Progenitor cell of endocrine pancreas (in vitro differentiated cells): ENCODE results near the gene GALNTL6. TPM values are rescaled to one million over a fixed set of nuclear protein-coding genes. Genes with fewer than 3 reads are reported as not detected.

Experiments
- DNase-seq: peaks from one replicate; pipeline ENCODE4 v3.0.0; 2021; ENCODE audit warnings: low spot score; ENCODE audit not compliant: unreplicated experiment
- H3K27ac Mint-ChIP-seq: 2 replicates; pipeline ENCODE4 v1.8.0; 2021; ENCODE audit warnings: mild to moderate bottlenecking, moderate library complexity, mixed read lengths
- H3K27me3 Mint-ChIP-seq: 2 replicates; pipeline ENCODE4 v1.8.0; 2021; ENCODE audit warnings: mixed read lengths
- H3K36me3 Mint-ChIP-seq: 2 replicates; pipeline ENCODE4 v1.8.0; 2022; ENCODE audit warnings: mixed read lengths; ENCODE audit not compliant: insufficient read depth
- H3K4me1 Mint-ChIP-seq: 2 replicates; pipeline ENCODE4 v1.8.0; 2021; ENCODE audit warnings: low read depth, mixed read lengths
- H3K4me3 Mint-ChIP-seq: 2 replicates; pipeline ENCODE4 v1.8.0; 2021; ENCODE audit warnings: low read depth, mild to moderate bottlenecking, moderate library complexity, mixed read lengths
- H3K9me3 Mint-ChIP-seq: 2 replicates; pipeline ENCODE4 v1.8.0; 2021; ENCODE audit warnings: low read depth, mixed read lengths
- CTCF ChIP-seq: fragments of 200-600 bp; sonication (generic); IDR thresholded peaks from one replicate; pipeline ENCODE4 v1.5.0; 2021; ENCODE audit warnings: antibody characterized with exemption, mild to moderate bottlenecking; ENCODE audit not compliant: unreplicated experiment
- total RNA-seq: library from RNA; stranded (reverse); gene quantifications from 2 replicates; pipeline ENCODE4 v1.2.1, GENCODE V29; 2021

GALNTL6 gene
- total RNA-seq, 1 donor from 2014 or later, result 0.14 TPM

- Mint-ChIP-seq H3K27ac (no peak overlapping the region), H3K27me3 (no peaks in the 10 kb centered on the region), H3K9me3 (peaks cover 7% of the 10 kb centered on the region), H3K4me3 (no peak overlapping the region), H3K4me1 (no peaks in the 10 kb centered on the region), H3K36me3 (peaks cover 2% of the 10 kb centered on the region)
- DNase-seq, result no peak
- TF ChIP-seq CTCF, result no peak
Measured at GRCh38 chr4:171993247-171993646, 180.0 kb downstream of the GALNTL6 start.

GRCh38 chr4:172007889-172008288 is 194.7 kb downstream of the GALNTL6 start:
- H3K9me3 Mint-ChIP-seq, result peaks cover 2% of the 10 kb centered on the region
- H3K27me3 Mint-ChIP-seq, result no peaks in the 10 kb centered on the region
- DNase-seq, result no peak
- H3K4me1 Mint-ChIP-seq, result peaks cover 4% of the 10 kb centered on the region
- no peak for TF ChIP-seq CTCF
- no peak overlapping the region for H3K4me3 Mint-ChIP-seq
- H3K36me3 Mint-ChIP-seq, result no peaks in the 10 kb centered on the region
- no peak overlapping the region for H3K27ac Mint-ChIP-seq

- DNase-seq, result no peak
- TF ChIP-seq CTCF, result no peak
- Mint-ChIP-seq H3K27ac (no peak overlapping the region), H3K4me3 (no peak overlapping the region), H3K27me3 (no peaks in the 10 kb centered on the region), H3K36me3 (no peaks in the 10 kb centered on the region), H3K4me1 (peaks cover 4% of the 10 kb centered on the region), H3K9me3 (peaks cover 4% of the 10 kb centered on the region)
Measured at GRCh38 chr4:172009446-172010230, 196.4 kb downstream of the GALNTL6 start.

GRCh38 chr4:172011196-172011595 is 198.0 kb downstream of the GALNTL6 start:
- Mint-ChIP-seq H3K36me3 (no peaks in the 10 kb centered on the region), H3K27ac (no peak overlapping the region), H3K27me3 (no peaks in the 10 kb centered on the region), H3K4me3 (no peak overlapping the region), H3K9me3 (peaks cover 13% of the 10 kb centered on the region), H3K4me1 (peaks cover 4% of the 10 kb centered on the region)
- no peak for DNase-seq
- TF ChIP-seq CTCF, result no peak

- Mint-ChIP-seq H3K9me3 (peaks cover 15% of the 10 kb centered on the region), H3K4me3 (no peak overlapping the region), H3K4me1 (peaks cover 2% of the 10 kb centered on the region), H3K27me3 (no peaks in the 10 kb centered on the region), H3K36me3 (no peaks in the 10 kb centered on the region), H3K27ac (no peak overlapping the region)
- DNase-seq, result no peak
- TF ChIP-seq CTCF, result no peak
Measured at GRCh38 chr4:172018358-172018757, 205.2 kb downstream of the GALNTL6 start.
